Measurements from ENCODE around the gene NPBWR2.

DNA sequence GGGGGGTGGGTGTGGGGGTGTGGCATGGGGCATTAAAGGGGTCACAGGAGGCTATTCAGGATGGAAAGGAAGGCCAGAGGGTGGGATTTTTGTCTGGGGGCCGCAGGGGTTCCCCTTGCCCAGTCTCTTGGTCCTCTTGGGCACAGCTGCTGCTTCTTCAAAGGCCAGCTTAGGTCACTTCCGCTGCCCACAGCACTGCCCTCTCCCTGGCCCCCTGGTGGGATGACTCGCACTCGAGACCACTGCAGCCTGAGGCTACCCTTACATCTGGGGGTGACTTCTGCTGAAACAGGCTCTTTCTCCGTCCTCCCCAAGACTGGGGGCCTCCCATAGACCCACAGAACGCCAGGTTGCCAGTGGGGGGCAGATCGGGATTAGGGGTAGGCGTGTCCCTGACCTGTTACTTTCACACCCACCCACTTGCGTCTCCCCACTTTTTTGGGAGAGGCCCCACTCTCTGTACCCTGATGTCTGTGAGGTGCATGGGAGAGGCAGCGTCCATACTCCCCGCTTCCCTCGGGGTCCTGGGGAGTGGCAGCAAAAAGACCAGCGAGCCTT, 24.5 kb downstream of the NPBWR2 start:
- no peak for TF ChIP-seq POLR2A (IDR thresholded peaks at IDR 0.05)
- TF ChIP-seq, protein P1, sequence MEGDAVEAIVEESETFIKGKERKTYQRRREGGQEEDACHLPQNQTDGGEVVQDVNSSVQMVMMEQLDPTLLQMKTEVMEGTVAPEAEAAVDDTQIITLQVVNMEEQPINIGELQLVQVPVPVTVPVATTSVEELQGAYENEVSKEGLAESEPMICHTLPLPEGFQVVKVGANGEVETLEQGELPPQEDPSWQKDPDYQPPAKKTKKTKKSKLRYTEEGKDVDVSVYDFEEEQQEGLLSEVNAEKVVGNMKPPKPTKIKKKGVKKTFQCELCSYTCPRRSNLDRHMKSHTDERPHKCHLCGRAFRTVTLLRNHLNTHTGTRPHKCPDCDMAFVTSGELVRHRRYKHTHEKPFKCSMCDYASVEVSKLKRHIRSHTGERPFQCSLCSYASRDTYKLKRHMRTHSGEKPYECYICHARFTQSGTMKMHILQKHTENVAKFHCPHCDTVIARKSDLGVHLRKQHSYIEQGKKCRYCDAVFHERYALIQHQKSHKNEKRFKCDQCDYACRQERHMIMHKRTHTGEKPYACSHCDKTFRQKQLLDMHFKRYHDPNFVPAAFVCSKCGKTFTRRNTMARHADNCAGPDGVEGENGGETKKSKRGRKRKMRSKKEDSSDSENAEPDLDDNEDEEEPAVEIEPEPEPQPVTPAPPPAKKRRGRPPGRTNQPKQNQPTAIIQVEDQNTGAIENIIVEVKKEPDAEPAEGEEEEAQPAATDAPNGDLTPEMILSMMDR (IDR thresholded peaks at IDR 0.05): no peak

Data from right lobe of liver (tissue), 4 donors.